ENCODE data around the gene SYNDIG1. TPM values are rescaled to one million over a fixed set of nuclear protein-coding genes. Genes with fewer than 3 reads are reported as not detected.

The SYNDIG1 gene
- total and polyA plus RNA-seq, 2 of the 4 experiments (the other 2 are of a cell fraction): not detected

DNA sequence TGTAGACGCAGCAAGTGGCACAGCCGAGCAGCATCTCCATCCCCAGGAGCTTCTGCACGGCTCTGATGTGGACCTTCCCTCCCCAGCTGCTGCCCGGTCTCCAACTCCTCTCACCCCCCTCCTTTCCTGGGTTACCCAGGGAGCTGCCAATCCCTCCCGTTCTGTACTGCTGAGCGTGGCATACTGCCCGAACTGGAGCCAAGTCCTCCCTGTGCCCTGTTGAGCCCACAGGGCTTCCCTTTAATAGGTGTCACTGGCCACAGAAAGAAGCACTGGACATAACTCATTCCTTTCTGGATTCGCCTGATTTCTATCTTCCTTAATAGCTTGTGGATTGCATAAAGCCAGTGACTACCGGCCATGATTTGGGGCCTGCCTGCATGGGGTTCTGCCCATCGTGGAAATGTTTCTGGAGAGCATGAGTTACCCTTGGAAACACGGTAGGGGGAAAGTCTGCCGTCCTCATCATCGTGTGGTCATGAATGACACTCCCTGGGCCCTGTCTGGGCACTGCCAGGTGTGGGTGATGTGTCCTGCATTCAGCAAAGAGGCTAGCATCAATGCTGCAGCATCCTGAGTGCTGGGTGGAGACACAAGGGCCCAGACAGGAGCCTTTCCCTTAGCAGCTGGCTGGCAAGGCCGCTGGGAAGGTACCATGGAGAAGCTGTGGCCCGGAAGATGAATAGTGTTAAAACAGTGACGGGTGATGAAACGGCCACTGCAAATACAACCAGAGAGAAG lies 189.7 kb downstream of the SYNDIG1 start:
- Histone ChIP-seq H3K79me1 (ENCODE audit: low read depth in 1 of 2, low read length in 2 of 2) (no peaks in the 10 kb centered on the region), H3K27ac (ENCODE audit: insufficient read depth, low read length) (no peak overlapping the region), H2BK20ac (ENCODE audit: low read depth, low read length) (no peak overlapping the region), H3K23ac (ENCODE audit: low read depth, low read length) (no peak overlapping the region), H3K9me1 (ENCODE audit: insufficient read depth, low read length) (no peaks in the 10 kb centered on the region), H3K36me3 (ENCODE audit: control insufficient read depth, insufficient read depth, low read length) (no peaks in the 10 kb centered on the region), H3K56ac (ENCODE audit: extremely low read depth, insufficient read depth, low read length) (no peak overlapping the region), H4K5ac (ENCODE audit: low read depth, low read length) (no peak overlapping the region), H3K9ac (ENCODE audit: low read depth, low read length) (no peak overlapping the region), H3K4ac (ENCODE audit: low read depth, low read length) (no peak overlapping the region), H3K4me3 (ENCODE audit: insufficient read depth, low read depth, low read length) (no peak overlapping the region), H4K8ac (ENCODE audit: low read depth in 2 of 2, low read length in 2 of 2) (no peak overlapping the region), H4K91ac (ENCODE audit: insufficient read depth, low read depth, low read length) (no peak overlapping the region), H2BK15ac (ENCODE audit: low read depth, low read length) (no peak overlapping the region), H3K4me1 (ENCODE audit: control insufficient read depth, insufficient read depth, low read length) (peaks cover 4% of the 10 kb centered on the region; the same call in 1 of the 2 replicates), H3K14ac (replicated peaks; ENCODE audit: low read depth, low read length) (no peak overlapping the region), H2AFZ (replicated peaks; ENCODE audit: low read length, poor library complexity) (no peak overlapping the region), H2BK5ac (ENCODE audit: low read depth, low read length, poor library complexity, severe bottlenecking) (no peak overlapping the region), H2AK5ac (ENCODE audit: low read depth, low read length) (no peak overlapping the region), H2BK120ac (ENCODE audit: low read depth, low read length) (no peak overlapping the region), H4K20me1 (ENCODE audit: insufficient read depth, low read length) (no peaks in the 10 kb centered on the region), H3K4me2 (ENCODE audit: low read depth, low read length) (no peak overlapping the region), H3K18ac (ENCODE audit: low read depth, low read length) (no peak overlapping the region), H2AK9ac (replicated peaks; ENCODE audit: low read depth, low read length, poor library complexity) (no peak overlapping the region), H3K27me3 (ENCODE audit: control insufficient read depth, insufficient read depth, low read length) (peaks cover 16% of the 10 kb centered on the region), H3K9me3 (ENCODE audit: control insufficient read depth, insufficient read depth, low read length) (no peaks in the 10 kb centered on the region)
- ChIA-PET POLR2A (ENCODE audit: unreplicated experiment) (no interaction called here), CTCF (no interaction called here)
- in situ Hi-C loops (cut with MboI; ENCODE audit: low sequenced_read_pairs) (no loop called here), dilution Hi-C loops (cut with HindIII; ENCODE audit: low sequenced_read_pairs, unreplicated experiment) (no loop called here), intact Hi-C loops (cut with micrococcal nuclease) (no loop called here)
- ATAC-seq (ENCODE audit: low read depth) (no peak), DNase-seq (no peak)
- no TSS peak for BruUV-seq (replicated peaks)
- WGBS, 2 experiments (ENCODE audit: extremely low coverage in 2 of 2, insufficient read length in 1 of 2): 100% methylated on average over 3 of the region's 17 CpGs; no CpG with 5 or more reads in 1 of the 2 experiments
- TF ChIP-seq BHLHE40 (IDR thresholded peaks at IDR 0.05; ENCODE audit: low read depth, low read length): no peak
- no peak for TF ChIP-seq RAD21 (IDR thresholded peaks at IDR 0.05; ENCODE audit: low read length)
- TF ChIP-seq, protein P1, sequence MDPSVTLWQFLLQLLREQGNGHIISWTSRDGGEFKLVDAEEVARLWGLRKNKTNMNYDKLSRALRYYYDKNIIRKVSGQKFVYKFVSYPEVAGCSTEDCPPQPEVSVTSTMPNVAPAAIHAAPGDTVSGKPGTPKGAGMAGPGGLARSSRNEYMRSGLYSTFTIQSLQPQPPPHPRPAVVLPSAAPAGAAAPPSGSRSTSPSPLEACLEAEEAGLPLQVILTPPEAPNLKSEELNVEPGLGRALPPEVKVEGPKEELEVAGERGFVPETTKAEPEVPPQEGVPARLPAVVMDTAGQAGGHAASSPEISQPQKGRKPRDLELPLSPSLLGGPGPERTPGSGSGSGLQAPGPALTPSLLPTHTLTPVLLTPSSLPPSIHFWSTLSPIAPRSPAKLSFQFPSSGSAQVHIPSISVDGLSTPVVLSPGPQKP (IDR thresholded peaks at IDR 0.05; ENCODE audit: borderline replicate concordance, low read depth, low read length): no peak
- TF ChIP-seq, protein P2, sequence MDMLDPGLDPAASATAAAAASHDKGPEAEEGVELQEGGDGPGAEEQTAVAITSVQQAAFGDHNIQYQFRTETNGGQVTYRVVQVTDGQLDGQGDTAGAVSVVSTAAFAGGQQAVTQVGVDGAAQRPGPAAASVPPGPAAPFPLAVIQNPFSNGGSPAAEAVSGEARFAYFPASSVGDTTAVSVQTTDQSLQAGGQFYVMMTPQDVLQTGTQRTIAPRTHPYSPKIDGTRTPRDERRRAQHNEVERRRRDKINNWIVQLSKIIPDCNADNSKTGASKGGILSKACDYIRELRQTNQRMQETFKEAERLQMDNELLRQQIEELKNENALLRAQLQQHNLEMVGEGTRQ (IDR thresholded peaks at IDR 0.05; ENCODE audit: low read depth, low read length): no peak
- TF ChIP-seq MXI1 (IDR thresholded peaks at IDR 0.05; ENCODE audit: borderline replicate concordance, low read depth, low read length): no peak
- no peak for TF ChIP-seq RFX5 (IDR thresholded peaks at IDR 0.05; ENCODE audit: low read depth, low read length)
- no peak for TF ChIP-seq CEBPB (IDR thresholded peaks at IDR 0.05; ENCODE audit: low read depth, low read length)
- TF ChIP-seq RCOR1 (IDR thresholded peaks at IDR 0.05; ENCODE audit: insufficient replicate concordance, low read length): no peak
- TF ChIP-seq POLR2A (IDR thresholded peaks at IDR 0.05; ENCODE audit: low read depth, low read length): no peak
- no peak for TF ChIP-seq FOS (IDR thresholded peaks at IDR 0.05; ENCODE audit: low read depth, low read length)
- TF ChIP-seq MAZ (IDR thresholded peaks at IDR 0.05; ENCODE audit: borderline replicate concordance, low read depth, low read length): no peak
- TF ChIP-seq MAFK (IDR thresholded peaks at IDR 0.05; ENCODE audit: low read depth, low read length): no peak
- no peak for TF ChIP-seq CHD1 (IDR thresholded peaks at IDR 0.05; ENCODE audit: low read depth, low read length)
- TF ChIP-seq NFE2L2 (IDR thresholded peaks at IDR 0.05; ENCODE audit: low read depth, low read length): no peak
- no peak for TF ChIP-seq SMC3 (IDR thresholded peaks at IDR 0.05; ENCODE audit: low read depth, low read length)
- TF ChIP-seq, protein P3, sequence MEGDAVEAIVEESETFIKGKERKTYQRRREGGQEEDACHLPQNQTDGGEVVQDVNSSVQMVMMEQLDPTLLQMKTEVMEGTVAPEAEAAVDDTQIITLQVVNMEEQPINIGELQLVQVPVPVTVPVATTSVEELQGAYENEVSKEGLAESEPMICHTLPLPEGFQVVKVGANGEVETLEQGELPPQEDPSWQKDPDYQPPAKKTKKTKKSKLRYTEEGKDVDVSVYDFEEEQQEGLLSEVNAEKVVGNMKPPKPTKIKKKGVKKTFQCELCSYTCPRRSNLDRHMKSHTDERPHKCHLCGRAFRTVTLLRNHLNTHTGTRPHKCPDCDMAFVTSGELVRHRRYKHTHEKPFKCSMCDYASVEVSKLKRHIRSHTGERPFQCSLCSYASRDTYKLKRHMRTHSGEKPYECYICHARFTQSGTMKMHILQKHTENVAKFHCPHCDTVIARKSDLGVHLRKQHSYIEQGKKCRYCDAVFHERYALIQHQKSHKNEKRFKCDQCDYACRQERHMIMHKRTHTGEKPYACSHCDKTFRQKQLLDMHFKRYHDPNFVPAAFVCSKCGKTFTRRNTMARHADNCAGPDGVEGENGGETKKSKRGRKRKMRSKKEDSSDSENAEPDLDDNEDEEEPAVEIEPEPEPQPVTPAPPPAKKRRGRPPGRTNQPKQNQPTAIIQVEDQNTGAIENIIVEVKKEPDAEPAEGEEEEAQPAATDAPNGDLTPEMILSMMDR (conservative IDR thresholded peaks at IDR 0.05; ENCODE audit: low read depth, low read length): no peak

Data from IMR-90 (cell line).